ENCODE data around the gene CDC42BPA. TPM values are rescaled to one million over a fixed set of nuclear protein-coding genes. Genes with fewer than 3 reads are reported as not detected.

The CDC42BPA gene
- total RNA-seq, 1 experiment from 2014 or later, result 30.1 TPM

DNA sequence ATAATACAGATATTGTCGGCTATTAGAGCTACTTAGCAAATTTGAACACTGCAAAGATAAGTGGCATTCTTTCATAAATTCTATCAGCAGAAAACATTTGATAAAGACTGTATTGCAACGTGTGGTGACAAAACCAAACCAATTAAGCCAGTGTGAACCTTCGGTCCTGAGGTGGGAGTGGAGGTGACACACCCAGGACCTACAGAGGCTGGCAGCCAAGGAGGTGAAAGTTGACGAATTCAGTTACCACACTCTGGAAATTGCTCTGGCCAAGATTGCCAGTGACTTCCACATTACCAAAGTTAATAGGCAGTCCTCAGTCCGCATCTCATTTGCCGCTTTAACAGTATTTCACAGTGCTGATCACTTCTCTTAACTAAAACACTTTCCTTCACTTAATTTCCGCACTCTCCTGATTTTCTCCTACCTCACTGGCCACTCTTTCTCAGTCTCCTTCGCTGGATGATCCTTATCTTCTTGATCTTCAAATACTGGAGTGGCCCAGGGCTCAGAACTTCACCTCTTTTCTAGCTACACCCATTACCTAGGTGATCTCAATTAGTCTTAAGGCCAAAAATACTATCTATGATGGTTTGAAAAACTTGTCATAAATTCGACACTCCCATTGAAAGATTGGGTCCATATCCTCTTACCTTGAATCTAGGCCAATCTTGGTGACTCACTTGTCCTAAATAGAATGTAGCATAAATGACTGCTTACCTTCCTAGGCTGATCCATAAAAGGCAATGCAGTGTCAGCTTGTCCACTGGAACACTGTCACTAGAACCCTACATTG, 5.1 kb upstream of the CDC42BPA start:
- H3K4me1 Mint-ChIP-seq, result peaks cover 22 to 24% of the 10 kb centered on the region in 2 experiments
- Histone ChIP-seq H3K4ac (ENCODE audit: low read depth, low read length) (no peak overlapping the region), H3T11ph (ENCODE audit: low read length) (no peak overlapping the region), H3K27me3 (ENCODE audit: insufficient read depth, low read length) (no peaks in the 10 kb centered on the region), H4K20me1 (ENCODE audit: control insufficient read depth, insufficient read depth, insufficient read length) (no peaks in the 10 kb centered on the region), H3K23me2 (ENCODE audit: insufficient read length, low read depth, low read length, poor library complexity, severe bottlenecking) (peaks cover 7% of the 10 kb centered on the region), H4K91ac (ENCODE audit: insufficient read length, low read depth, low read length) (no peak overlapping the region), H3K18ac (ENCODE audit: insufficient read length, low read depth, low read length) (no peak overlapping the region), H3K79me1 (ENCODE audit: insufficient read depth, low read depth, low read length, poor library complexity, severe bottlenecking) (no peaks in the 10 kb centered on the region), H3K9me3 (ENCODE audit: control insufficient read depth, low read depth, low read length) (no peaks in the 10 kb centered on the region), H2BK12ac (ENCODE audit: insufficient read length, low read depth, low read length) (no peak overlapping the region), H4K5ac (ENCODE audit: insufficient read length, low read depth, low read length) (no peak overlapping the region), H2BK5ac (ENCODE audit: insufficient read length, low read length) (no peak overlapping the region), H3K23ac (ENCODE audit: insufficient read length, low read depth, low read length) (no peak overlapping the region), H3K4me2 (ENCODE audit: insufficient read depth, insufficient read length, low read length) (no peak overlapping the region), H2AFZ (ENCODE audit: low read length) (no peak overlapping the region), H2BK120ac (ENCODE audit: low read depth, low read length, poor library complexity, severe bottlenecking) (no peak overlapping the region), H3K4me1 (ENCODE audit: insufficient read depth, low read length) (peaks cover 3% of the 10 kb centered on the region; the same call in 1 of the 2 replicates), H3K56ac (ENCODE audit: insufficient read length, low read depth, low read length) (no peak overlapping the region), H3K9ac (ENCODE audit: extremely low read depth, insufficient read length, low read length) (no peak overlapping the region), H3K79me2 (ENCODE audit: insufficient read depth, low read length) (no peaks in the 10 kb centered on the region), H2BK20ac (ENCODE audit: low read depth, low read length, poor library complexity, severe bottlenecking) (no peak overlapping the region), H3K27ac (ENCODE audit: insufficient read length, low read depth, low read length) (no peak overlapping the region), H2BK15ac (ENCODE audit: low read depth, low read length) (no peak overlapping the region), H4K8ac (replicated peaks; ENCODE audit: insufficient read length, low read depth, low read length) (no peak overlapping the region), H3K14ac (ENCODE audit: insufficient read depth, low read length) (no peak overlapping the region), H2AK5ac (ENCODE audit: insufficient read length, low read length) (no peak overlapping the region)
- no peak overlapping the region for H3K27ac Mint-ChIP-seq
- peaks cover 3% of the 10 kb centered on the region for H3K27me3 Mint-ChIP-seq (ENCODE audit: low read depth)
- H3K9me3 Mint-ChIP-seq, result 0 out of 5 replicates have a peak, but pooled peaks cover 0 to 2% of the 10 kb centered on the region in 2 experiments
- WGBS (ENCODE audit: extremely low coverage, insufficient read length, low lambda C conversion rate), result 100% methylated on average over 1 of the region's 9 CpGs
- no peak for TF ChIP-seq CTCF (conservative IDR thresholded peaks at IDR 0.05)
- peaks cover 0 to 2% (median 0%) of the 10 kb centered on the region in 3 experiments; a peak in 1 of 7 replicates for H3K36me3 Mint-ChIP-seq (ENCODE audit: insufficient read depth in 1 of 3, low read depth in 3 of 3)
- DNase-seq, result no peak
- no peak overlapping the region for H3K4me3 Mint-ChIP-seq

Measured in H9 (cell line).